Measurements from ENCODE around the gene ARF1. TPM values are rescaled to one million over a fixed set of nuclear protein-coding genes. Genes with fewer than 3 reads are reported as not detected.

Gene ARF1
- total and polyA plus RNA-seq, 2 donors (not counting 1 experiment from before 2014, with no cell fraction given), result 193 to 389 TPM

DNA sequence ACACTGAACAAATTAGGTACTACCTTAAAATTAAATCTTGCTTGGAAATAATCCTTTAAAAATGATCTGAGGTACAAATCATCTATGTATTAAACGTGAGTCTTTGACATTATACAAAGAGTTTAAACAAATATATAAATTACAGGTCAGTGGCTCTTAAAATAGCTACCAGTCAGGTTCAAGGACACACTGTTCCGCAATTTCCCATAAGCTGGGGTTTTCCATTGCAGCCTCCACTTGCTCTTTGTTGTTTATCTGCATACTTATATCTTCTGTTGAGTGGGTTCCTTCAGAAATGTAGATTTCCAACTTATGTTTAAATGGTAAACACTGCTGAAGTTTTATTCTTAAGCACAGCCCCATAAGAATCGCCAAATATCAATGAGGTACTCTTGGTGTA lies 32.3 kb downstream of the ARF1 start:
- WGBS (ENCODE audit: insufficient coverage), result no CpG with 5 or more reads among the region's 3 CpGs
- Mint-ChIP-seq H3K4me3 (no peak overlapping the region), H3K4me1 (peaks cover 3% of the 10 kb centered on the region), H3K9me3 (ENCODE audit: insufficient read depth) (peaks cover 3% of the 10 kb centered on the region), H3K27ac (no peak overlapping the region), H3K27me3 (no peaks in the 10 kb centered on the region)
- DNase-seq (no peak), ATAC-seq (ENCODE audit: low read depth) (no peak)
- Histone ChIP-seq H3K9me3 (ENCODE audit: control extremely low read depth in 1 of 3, control insufficient read depth in 2 of 3, insufficient read depth in 1 of 3, low read length in 2 of 3) (no peaks in the 10 kb centered on the region), H3K27ac (ENCODE audit: low read length in 2 of 2) (no peak overlapping the region), H3K4me3 (ENCODE audit: control extremely low read depth in 1 of 5, extremely low read depth in 1 of 5, insufficient read depth in 1 of 5, low read depth in 2 of 5, low read length in 4 of 5) (no peak overlapping the region), H4K20me1 (ENCODE audit: control insufficient read depth, insufficient read depth, low read length, poor library complexity, severe bottlenecking) (no peaks in the 10 kb centered on the region), H3K4me2 (replicated peaks; ENCODE audit: low read depth, low read length, poor library complexity, severe bottlenecking) (no peak overlapping the region), H3K4me1 (ENCODE audit: control insufficient read depth in 2 of 2, insufficient read depth in 2 of 2, low read length in 2 of 2) (peaks cover 5 to 6% of the 10 kb centered on the region in 2 donors), H3K9ac (ENCODE audit: low read length) (no peak overlapping the region), H3K79me2 (ENCODE audit: control insufficient read depth, insufficient read depth, low read length) (peaks cover 2% of the 10 kb centered on the region), H2AFZ (ENCODE audit: insufficient read depth, low read depth, low read length, poor library complexity, severe bottlenecking) (no peak overlapping the region), H3K27me3 (replicated peaks in 1 of 4; ENCODE audit: control extremely low read depth in 1 of 4, control insufficient read depth in 3 of 4, insufficient read depth in 4 of 4, low read length in 3 of 4) (no peaks in the 10 kb centered on the region), H3K36me3 (replicated peaks in 1 of 2; ENCODE audit: control extremely low read depth in 1 of 2, control insufficient read depth in 1 of 2, extremely low read depth in 1 of 2, insufficient read depth in 2 of 2, low read length in 1 of 2) (no peaks in the 10 kb centered on the region)
- ChIA-PET CTCF (no interaction called here), POLR2A (interaction anchor here (0.6 kb wide), 1 partner anchor 55 kb away, joined by 6 read pairs; no protein-coding TSS in a partner anchor)
- intact Hi-C loops (cut with micrococcal nuclease), result no loop called here
- TF ChIP-seq, protein P1, sequence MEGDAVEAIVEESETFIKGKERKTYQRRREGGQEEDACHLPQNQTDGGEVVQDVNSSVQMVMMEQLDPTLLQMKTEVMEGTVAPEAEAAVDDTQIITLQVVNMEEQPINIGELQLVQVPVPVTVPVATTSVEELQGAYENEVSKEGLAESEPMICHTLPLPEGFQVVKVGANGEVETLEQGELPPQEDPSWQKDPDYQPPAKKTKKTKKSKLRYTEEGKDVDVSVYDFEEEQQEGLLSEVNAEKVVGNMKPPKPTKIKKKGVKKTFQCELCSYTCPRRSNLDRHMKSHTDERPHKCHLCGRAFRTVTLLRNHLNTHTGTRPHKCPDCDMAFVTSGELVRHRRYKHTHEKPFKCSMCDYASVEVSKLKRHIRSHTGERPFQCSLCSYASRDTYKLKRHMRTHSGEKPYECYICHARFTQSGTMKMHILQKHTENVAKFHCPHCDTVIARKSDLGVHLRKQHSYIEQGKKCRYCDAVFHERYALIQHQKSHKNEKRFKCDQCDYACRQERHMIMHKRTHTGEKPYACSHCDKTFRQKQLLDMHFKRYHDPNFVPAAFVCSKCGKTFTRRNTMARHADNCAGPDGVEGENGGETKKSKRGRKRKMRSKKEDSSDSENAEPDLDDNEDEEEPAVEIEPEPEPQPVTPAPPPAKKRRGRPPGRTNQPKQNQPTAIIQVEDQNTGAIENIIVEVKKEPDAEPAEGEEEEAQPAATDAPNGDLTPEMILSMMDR (IDR thresholded peaks at IDR 0.05), result no peak
- no peak for TF ChIP-seq EZH2 (IDR thresholded peaks at IDR 0.05; ENCODE audit: borderline replicate concordance, insufficient read depth, low read depth, low read length, poor library complexity, severe bottlenecking)

DNA sequence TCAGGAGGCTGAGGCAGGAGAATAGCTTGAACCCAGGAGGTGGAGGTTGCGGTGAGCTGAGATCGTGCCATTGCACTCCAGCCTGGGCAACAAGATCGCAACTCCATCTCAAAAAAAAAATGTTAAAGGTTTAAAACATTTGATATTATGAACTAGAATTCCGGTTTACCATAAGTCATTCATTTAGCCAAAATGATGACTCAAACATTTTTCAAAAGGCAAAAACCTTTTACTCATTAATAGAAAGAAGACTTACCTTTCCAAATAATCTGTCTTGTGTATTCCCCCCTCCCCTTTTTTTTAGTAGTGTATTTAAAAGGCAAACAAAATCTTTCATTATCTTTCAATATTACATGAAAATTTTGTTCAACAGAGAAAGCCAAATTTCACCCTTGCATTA lies 34.8 kb downstream of the ARF1 start:
- no peaks in the 10 kb centered on the region for H3K27me3 Mint-ChIP-seq
- Histone ChIP-seq H3K27ac (ENCODE audit: low read length in 2 of 2) (no peak overlapping the region), H3K4me3 (ENCODE audit: control extremely low read depth in 1 of 5, extremely low read depth in 1 of 5, insufficient read depth in 1 of 5, low read depth in 2 of 5, low read length in 4 of 5) (no peak overlapping the region), H2AFZ (ENCODE audit: insufficient read depth, low read depth, low read length, poor library complexity, severe bottlenecking) (no peak overlapping the region), H3K9me3 (ENCODE audit: control extremely low read depth in 1 of 3, control insufficient read depth in 2 of 3, insufficient read depth in 1 of 3, low read length in 2 of 3) (no peaks in the 10 kb centered on the region), H3K27me3 (replicated peaks in 1 of 4; ENCODE audit: control extremely low read depth in 1 of 4, control insufficient read depth in 3 of 4, insufficient read depth in 4 of 4, low read length in 3 of 4) (no peaks in the 10 kb centered on the region), H3K79me2 (ENCODE audit: control insufficient read depth, insufficient read depth, low read length) (no peaks in the 10 kb centered on the region), H3K9ac (ENCODE audit: low read length) (no peak overlapping the region), H4K20me1 (ENCODE audit: control insufficient read depth, insufficient read depth, low read length, poor library complexity, severe bottlenecking) (no peaks in the 10 kb centered on the region), H3K36me3 (replicated peaks in 1 of 2; ENCODE audit: control extremely low read depth in 1 of 2, control insufficient read depth in 1 of 2, extremely low read depth in 1 of 2, insufficient read depth in 2 of 2, low read length in 1 of 2) (no peaks in the 10 kb centered on the region), H3K4me1 (ENCODE audit: control insufficient read depth in 2 of 2, insufficient read depth in 2 of 2, low read length in 2 of 2) (peaks cover 10 to 11% of the 10 kb centered on the region in 2 donors), H3K4me2 (replicated peaks; ENCODE audit: low read depth, low read length, poor library complexity, severe bottlenecking) (no peak overlapping the region)
- CTCF ChIA-PET, result no interaction called here
- H3K9me3 Mint-ChIP-seq (ENCODE audit: insufficient read depth), result peaks cover 3% of the 10 kb centered on the region
- TF ChIP-seq, protein P1 (IDR thresholded peaks at IDR 0.05), result no peak
- no peak for TF ChIP-seq EZH2 (IDR thresholded peaks at IDR 0.05; ENCODE audit: borderline replicate concordance, insufficient read depth, low read depth, low read length, poor library complexity, severe bottlenecking)
- H3K27ac Mint-ChIP-seq, result no peak overlapping the region
- no peak for DNase-seq
- no peak for ATAC-seq (ENCODE audit: low read depth)
- H3K4me1 Mint-ChIP-seq, result peaks cover 5% of the 10 kb centered on the region
- POLR2A ChIA-PET, result no interaction called here
- H3K4me3 Mint-ChIP-seq, result no peak overlapping the region
- WGBS (ENCODE audit: insufficient coverage), result 100% methylated on average over 1 of the region's 4 CpGs
- intact Hi-C loops (cut with micrococcal nuclease), result no loop called here

Data from B cell (primary cell).